GM23338 (cell line): Measurements from ENCODE around the gene UBE3B. TPM values are rescaled to one million over a fixed set of nuclear protein-coding genes. Genes with fewer than 3 reads are reported as not detected.

Source experiments
- ATAC-seq: fragments of 200-7000 bp; cut with Tn5 transposase; 3 replicates; pipeline ENCODE4 v1.9.1; 2020
- DNase-seq: peaks from one replicate; pipeline ENCODE4 v3.0.0-alpha.2; 2015; ENCODE audit warnings: low spot score
- H2AFZ ChIP-seq: fragments of 200-600 bp; sonication (generic); 2 replicates; pipeline ENCODE4 v1.8.0; 2016; ENCODE audit warnings: antibody characterized with exemption, mild to moderate bottlenecking, moderate library complexity
- H3F3A ChIP-seq: fragments of 200-600 bp; sonication (generic); replicated peaks from 2 replicates; pipeline ENCODE4 v1.8.0; 2017; ENCODE audit warnings: antibody characterized with exemption, mixed run types, low read depth
- H3K27ac ChIP-seq: fragments of 200-600 bp; sonication (generic); 2 replicates; pipeline ENCODE4 v1.6.1; 2016; ENCODE audit warnings: low read depth
- H3K27me3 ChIP-seq: fragments of 200-600 bp; sonication (generic); 2 replicates; pipeline ENCODE4 v1.8.0; 2016; ENCODE audit warnings: mild to moderate bottlenecking, mixed run types, moderate library complexity; ENCODE audit not compliant: insufficient read depth
- H3K36me3 ChIP-seq: fragments of 200-600 bp; sonication (generic); 2 replicates; pipeline ENCODE4 v1.8.0; 2016; ENCODE audit warnings: mild to moderate bottlenecking; ENCODE audit not compliant: insufficient read depth
- H3K4me1 ChIP-seq: fragments of 200-600 bp; sonication (generic); 2 replicates; pipeline ENCODE4 v1.8.0; 2016; ENCODE audit warnings: mild to moderate bottlenecking, moderate library complexity; ENCODE audit not compliant: insufficient read depth
- H3K4me2 ChIP-seq: fragments of 200-600 bp; sonication (generic); 2 replicates; pipeline ENCODE4 v1.7.1; 2017; ENCODE audit warnings: mixed run types
- H3K4me3 ChIP-seq: fragments of 200-600 bp; sonication (generic); 2 replicates; pipeline ENCODE4 v1.6.1; 2016; ENCODE audit warnings: mixed run types
- H3K79me2 ChIP-seq: fragments of 200-600 bp; sonication (generic); replicated peaks from 2 replicates; pipeline ENCODE4 v1.8.0; 2017; ENCODE audit warnings: mild to moderate bottlenecking; ENCODE audit not compliant: insufficient read depth
- H3K9me2 ChIP-seq: fragments of 200-600 bp; sonication (generic); 2 replicates; pipeline ENCODE4 v1.8.0; 2017; ENCODE audit not compliant: insufficient read depth
- H4K20me1 ChIP-seq: fragments of 200-600 bp; sonication (generic); replicated peaks from 2 replicates; pipeline ENCODE4 v1.8.0; 2017; ENCODE audit warnings: mild to moderate bottlenecking; ENCODE audit not compliant: insufficient read depth
- H3K27ac Mint-ChIP-seq: 2 replicates; pipeline ENCODE4 v1.8.0; 2020; ENCODE audit warnings: inconsistent platforms, mild to moderate bottlenecking, moderate library complexity, mixed read lengths
- H3K27me3 Mint-ChIP-seq: 3 replicates; pipeline ENCODE4 v1.8.0; 2022; ENCODE audit warnings: low read depth, mild to moderate bottlenecking, moderate library complexity, mixed read lengths, inconsistent platforms; ENCODE audit not compliant: insufficient read depth, poor library complexity
- H3K36me3 Mint-ChIP-seq: 3 replicates; pipeline ENCODE4 v1.8.0; 2021; ENCODE audit warnings: low read depth, mild to moderate bottlenecking, inconsistent platforms, moderate library complexity, mixed read lengths
- H3K4me1 Mint-ChIP-seq: 3 replicates; pipeline ENCODE4 v1.8.0; 2020; ENCODE audit warnings: mild to moderate bottlenecking, inconsistent platforms, mixed read lengths
- H3K4me3 Mint-ChIP-seq: 3 replicates; pipeline ENCODE4 v1.8.0; 2021; ENCODE audit warnings: moderate library complexity, mild to moderate bottlenecking, inconsistent platforms, mixed read lengths
- H3K9me3 Mint-ChIP-seq: 3 replicates; pipeline ENCODE4 v1.8.0; 2020; ENCODE audit warnings: moderate library complexity, mild to moderate bottlenecking, inconsistent platforms, mixed read lengths
- CREB1 ChIP-seq: fragments of 250-450 bp; sonication (Bioruptor Pico); IDR thresholded peaks from 2 replicates; pipeline ENCODE4 v1.5.0; 2020; ENCODE audit warnings: low read depth, mild to moderate bottlenecking, moderate library complexity
- EZH2 ChIP-seq: fragments of 200-600 bp; sonication (generic); IDR thresholded peaks from one replicate; pipeline ENCODE4 v1.8.0; 2017; ENCODE audit warnings: antibody characterized with exemption, mild to moderate bottlenecking, low read depth; ENCODE audit not compliant: unreplicated experiment
- NANOG ChIP-seq: IDR thresholded peaks from 2 replicates; pipeline ENCODE4 v1.6.1; 2016; ENCODE audit warnings: antibody characterized with exemption, borderline replicate concordance
- POLR2AphosphoS5 ChIP-seq: IDR thresholded peaks from 2 replicates; pipeline ENCODE4 v1.6.1; 2016; ENCODE audit warnings: antibody characterized with exemption, low read depth
- REST ChIP-seq: IDR thresholded peaks from one replicate; pipeline ENCODE4 v1.6.1; 2018; ENCODE audit warnings: antibody characterized with exemption; ENCODE audit not compliant: unreplicated experiment
- STAT1 ChIP-seq: IDR thresholded peaks from one replicate; pipeline ENCODE4 v1.6.1; 2016; ENCODE audit warnings: antibody characterized with exemption; ENCODE audit not compliant: unreplicated experiment
- ZNF114 ChIP-seq: fragments of 250-450 bp; sonication (Bioruptor Pico); IDR thresholded peaks from 2 replicates; pipeline ENCODE4 v1.5.0; 2020; ENCODE audit warnings: mild to moderate bottlenecking, moderate library complexity
- polyA plus RNA-seq: library from polyadenylated mRNA; unstranded; fragments of >200 nt; fragmentation: Nextera tagmentation; extraction: Ambion mirVana; gene quantifications from 2 replicates; pipeline ENCODE4 v1.2.1, GENCODE V29; 2016
- total RNA-seq: library from RNA; depleted of rRNA; stranded (reverse); fragments of >200 nt; shearing (Covaris generic); gene quantifications from 2 replicates; pipeline ENCODE4 v1.2.3, GENCODE V29; 2014
- TF ChIP-seq, protein P1 (sequence below): fragments of 250-450 bp; sonication (Bioruptor Pico); IDR thresholded peaks from 2 replicates; pipeline ENCODE4 v1.5.0; 2020; ENCODE audit warnings: mild to moderate bottlenecking, moderate library complexity
- TF ChIP-seq, protein P2 (sequence below), 2 experiments: fragments of 200-600 bp in 1 of 2; sonication (generic) in 1 of 2; conservative IDR thresholded peaks; 2 replicates each; pipeline versions ENCODE4 v1.5.1 to v1.6.1; 2016 to 2017; ENCODE audit warnings: antibody characterized with exemption in 2 of 2, low read depth in 2 of 2, mild to moderate bottlenecking in 2 of 2, moderate library complexity in 1 of 2
- TF ChIP-seq, protein P3 (sequence below): IDR thresholded peaks from 2 replicates; pipeline ENCODE4 v1.6.1; 2016; ENCODE audit warnings: antibody characterized with exemption

Gene UBE3B
- total and polyA plus RNA-seq, 2 experiments from 2014 or later = 20.8 TPM

DNA sequence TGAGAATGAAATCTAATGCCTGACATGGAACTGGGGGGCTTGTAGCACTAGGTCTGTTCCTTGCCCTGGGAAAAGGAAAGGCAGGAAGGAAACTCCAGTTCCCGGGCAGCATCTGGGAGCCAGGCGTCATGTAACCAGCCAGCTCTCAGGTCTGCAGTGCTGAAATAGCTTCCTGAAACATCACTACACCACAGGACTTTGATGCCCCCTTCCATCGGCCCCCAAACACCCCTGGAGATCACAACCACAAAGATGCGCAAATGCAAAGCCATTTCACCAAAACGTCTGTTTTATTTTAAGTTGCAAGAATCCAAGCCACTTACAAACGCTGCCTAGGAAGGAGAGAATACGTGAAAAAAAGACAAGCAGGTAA lies 41.3 kb upstream of the UBE3B start (continued):
- TF ChIP-seq, protein P1, sequence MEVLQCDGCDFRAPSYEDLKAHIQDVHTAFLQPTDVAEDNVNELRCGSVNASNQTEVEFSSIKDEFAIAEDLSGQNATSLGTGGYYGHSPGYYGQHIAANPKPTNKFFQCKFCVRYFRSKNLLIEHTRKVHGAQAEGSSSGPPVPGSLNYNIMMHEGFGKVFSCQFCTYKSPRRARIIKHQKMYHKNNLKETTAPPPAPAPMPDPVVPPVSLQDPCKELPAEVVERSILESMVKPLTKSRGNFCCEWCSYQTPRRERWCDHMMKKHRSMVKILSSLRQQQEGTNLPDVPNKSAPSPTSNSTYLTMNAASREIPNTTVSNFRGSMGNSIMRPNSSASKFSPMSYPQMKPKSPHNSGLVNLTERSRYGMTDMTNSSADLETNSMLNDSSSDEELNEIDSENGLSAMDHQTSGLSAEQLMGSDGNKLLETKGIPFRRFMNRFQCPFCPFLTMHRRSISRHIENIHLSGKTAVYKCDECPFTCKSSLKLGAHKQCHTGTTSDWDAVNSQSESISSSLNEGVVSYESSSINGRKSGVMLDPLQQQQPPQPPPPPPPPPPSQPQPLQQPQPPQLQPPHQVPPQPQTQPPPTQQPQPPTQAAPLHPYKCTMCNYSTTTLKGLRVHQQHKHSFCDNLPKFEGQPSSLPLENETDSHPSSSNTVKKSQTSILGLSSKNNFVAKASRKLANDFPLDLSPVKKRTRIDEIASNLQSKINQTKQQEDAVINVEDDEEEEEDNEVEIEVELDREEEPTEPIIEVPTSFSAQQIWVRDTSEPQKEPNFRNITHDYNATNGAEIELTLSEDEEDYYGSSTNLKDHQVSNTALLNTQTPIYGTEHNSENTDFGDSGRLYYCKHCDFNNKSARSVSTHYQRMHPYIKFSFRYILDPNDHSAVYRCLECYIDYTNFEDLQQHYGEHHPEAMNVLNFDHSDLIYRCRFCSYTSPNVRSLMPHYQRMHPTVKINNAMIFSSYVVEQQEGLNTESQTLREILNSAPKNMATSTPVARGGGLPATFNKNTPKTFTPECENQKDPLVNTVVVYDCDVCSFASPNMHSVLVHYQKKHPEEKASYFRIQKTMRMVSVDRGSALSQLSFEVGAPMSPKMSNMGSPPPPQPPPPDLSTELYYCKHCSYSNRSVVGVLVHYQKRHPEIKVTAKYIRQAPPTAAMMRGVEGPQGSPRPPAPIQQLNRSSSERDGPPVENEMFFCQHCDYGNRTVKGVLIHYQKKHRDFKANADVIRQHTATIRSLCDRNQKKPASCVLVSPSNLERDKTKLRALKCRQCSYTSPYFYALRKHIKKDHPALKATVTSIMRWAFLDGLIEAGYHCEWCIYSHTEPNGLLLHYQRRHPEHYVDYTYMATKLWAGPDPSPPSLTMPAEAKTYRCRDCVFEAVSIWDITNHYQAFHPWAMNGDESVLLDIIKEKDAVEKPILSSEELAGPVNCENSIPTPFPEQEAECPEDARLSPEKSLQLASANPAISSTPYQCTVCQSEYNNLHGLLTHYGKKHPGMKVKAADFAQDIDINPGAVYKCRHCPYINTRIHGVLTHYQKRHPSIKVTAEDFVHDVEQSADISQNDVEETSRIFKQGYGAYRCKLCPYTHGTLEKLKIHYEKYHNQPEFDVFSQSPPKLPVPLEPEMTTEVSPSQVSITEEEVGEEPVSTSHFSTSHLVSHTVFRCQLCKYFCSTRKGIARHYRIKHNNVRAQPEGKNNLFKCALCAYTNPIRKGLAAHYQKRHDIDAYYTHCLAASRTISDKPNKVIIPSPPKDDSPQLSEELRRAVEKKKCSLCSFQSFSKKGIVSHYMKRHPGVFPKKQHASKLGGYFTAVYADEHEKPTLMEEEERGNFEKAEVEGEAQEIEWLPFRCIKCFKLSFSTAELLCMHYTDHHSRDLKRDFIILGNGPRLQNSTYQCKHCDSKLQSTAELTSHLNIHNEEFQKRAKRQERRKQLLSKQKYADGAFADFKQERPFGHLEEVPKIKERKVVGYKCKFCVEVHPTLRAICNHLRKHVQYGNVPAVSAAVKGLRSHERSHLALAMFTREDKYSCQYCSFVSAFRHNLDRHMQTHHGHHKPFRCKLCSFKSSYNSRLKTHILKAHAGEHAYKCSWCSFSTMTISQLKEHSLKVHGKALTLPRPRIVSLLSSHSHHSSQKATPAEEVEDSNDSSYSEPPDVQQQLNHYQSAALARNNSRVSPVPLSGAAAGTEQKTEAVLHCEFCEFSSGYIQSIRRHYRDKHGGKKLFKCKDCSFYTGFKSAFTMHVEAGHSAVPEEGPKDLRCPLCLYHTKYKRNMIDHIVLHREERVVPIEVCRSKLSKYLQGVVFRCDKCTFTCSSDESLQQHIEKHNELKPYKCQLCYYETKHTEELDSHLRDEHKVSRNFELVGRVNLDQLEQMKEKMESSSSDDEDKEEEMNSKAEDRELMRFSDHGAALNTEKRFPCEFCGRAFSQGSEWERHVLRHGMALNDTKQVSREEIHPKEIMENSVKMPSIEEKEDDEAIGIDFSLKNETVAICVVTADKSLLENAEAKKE (CRISPR knock-in tag) = no peak
- no peak for TF ChIP-seq CREB1
- TF ChIP-seq ZNF114 (CRISPR knock-in tag) = no peak

DNA sequence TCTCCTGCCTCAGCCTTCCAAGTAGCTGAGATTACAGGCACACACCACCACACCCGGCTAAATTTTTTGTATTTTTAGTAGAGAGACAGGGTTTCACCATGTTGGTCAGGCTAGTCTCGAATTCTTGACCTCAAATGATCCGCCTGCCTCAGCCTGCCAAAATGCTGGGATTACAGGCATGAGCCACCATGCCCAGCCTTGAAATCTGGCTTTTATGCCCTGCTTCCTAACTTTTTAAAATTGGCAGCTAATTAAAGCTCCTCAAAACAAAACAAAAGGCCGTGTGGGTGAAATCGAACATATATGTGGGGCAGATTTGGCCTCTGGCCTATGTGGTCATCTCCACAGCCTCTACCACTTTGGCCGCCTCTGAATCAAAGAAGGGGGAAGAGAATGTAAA lies 38.3 kb upstream of the UBE3B start:
- H3K27ac ChIP-seq = no peak overlapping the region
- peaks cover 2% of the 10 kb centered on the region for H3K27me3 Mint-ChIP-seq
- ATAC-seq (no peak), DNase-seq (no peak)
- H3K27me3 ChIP-seq = no peaks in the 10 kb centered on the region
- H3K9me3 Mint-ChIP-seq = no peaks in the 10 kb centered on the region
- peaks cover 4% of the 10 kb centered on the region; the same call in 1 of the 2 replicates for H3F3A ChIP-seq
- TF ChIP-seq POLR2AphosphoS5 = no peak
- no peak for TF ChIP-seq EZH2
- TF ChIP-seq ZNF114 (CRISPR knock-in tag) = no peak
- TF ChIP-seq, protein P2, sequence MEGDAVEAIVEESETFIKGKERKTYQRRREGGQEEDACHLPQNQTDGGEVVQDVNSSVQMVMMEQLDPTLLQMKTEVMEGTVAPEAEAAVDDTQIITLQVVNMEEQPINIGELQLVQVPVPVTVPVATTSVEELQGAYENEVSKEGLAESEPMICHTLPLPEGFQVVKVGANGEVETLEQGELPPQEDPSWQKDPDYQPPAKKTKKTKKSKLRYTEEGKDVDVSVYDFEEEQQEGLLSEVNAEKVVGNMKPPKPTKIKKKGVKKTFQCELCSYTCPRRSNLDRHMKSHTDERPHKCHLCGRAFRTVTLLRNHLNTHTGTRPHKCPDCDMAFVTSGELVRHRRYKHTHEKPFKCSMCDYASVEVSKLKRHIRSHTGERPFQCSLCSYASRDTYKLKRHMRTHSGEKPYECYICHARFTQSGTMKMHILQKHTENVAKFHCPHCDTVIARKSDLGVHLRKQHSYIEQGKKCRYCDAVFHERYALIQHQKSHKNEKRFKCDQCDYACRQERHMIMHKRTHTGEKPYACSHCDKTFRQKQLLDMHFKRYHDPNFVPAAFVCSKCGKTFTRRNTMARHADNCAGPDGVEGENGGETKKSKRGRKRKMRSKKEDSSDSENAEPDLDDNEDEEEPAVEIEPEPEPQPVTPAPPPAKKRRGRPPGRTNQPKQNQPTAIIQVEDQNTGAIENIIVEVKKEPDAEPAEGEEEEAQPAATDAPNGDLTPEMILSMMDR (conservative IDR thresholded peaks at IDR 0.05; ENCODE audit: low read depth in 2 of 2) = no peak
- no peak for TF ChIP-seq NANOG
- no peak for TF ChIP-seq STAT1
- no peak for TF ChIP-seq REST
- TF ChIP-seq, protein P3, sequence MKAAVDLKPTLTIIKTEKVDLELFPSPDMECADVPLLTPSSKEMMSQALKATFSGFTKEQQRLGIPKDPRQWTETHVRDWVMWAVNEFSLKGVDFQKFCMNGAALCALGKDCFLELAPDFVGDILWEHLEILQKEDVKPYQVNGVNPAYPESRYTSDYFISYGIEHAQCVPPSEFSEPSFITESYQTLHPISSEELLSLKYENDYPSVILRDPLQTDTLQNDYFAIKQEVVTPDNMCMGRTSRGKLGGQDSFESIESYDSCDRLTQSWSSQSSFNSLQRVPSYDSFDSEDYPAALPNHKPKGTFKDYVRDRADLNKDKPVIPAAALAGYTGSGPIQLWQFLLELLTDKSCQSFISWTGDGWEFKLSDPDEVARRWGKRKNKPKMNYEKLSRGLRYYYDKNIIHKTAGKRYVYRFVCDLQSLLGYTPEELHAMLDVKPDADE = no peak
- H3K4me2 ChIP-seq = no peak overlapping the region
- no peak overlapping the region for H3K4me3 ChIP-seq
- H3K36me3 ChIP-seq = no peaks in the 10 kb centered on the region
- H3K4me1 Mint-ChIP-seq = peaks cover 40% of the 10 kb centered on the region
- H3K79me2 ChIP-seq = no peaks in the 10 kb centered on the region
- H2AFZ ChIP-seq = no peak overlapping the region
- no peaks in the 10 kb centered on the region for H3K36me3 Mint-ChIP-seq
- H3K9me2 ChIP-seq = no peaks in the 10 kb centered on the region
- no peak overlapping the region for H3K27ac Mint-ChIP-seq
- H4K20me1 ChIP-seq = no peaks in the 10 kb centered on the region
- peaks cover 28% of the 10 kb centered on the region for H3K4me1 ChIP-seq
- H3K4me3 Mint-ChIP-seq = no peak overlapping the region
